Fibroblast of lung (primary cell): ENCODE data around the gene ADCY9. TPM values are rescaled to one million over a fixed set of nuclear protein-coding genes. Genes with fewer than 3 reads are reported as not detected.

Source experiments
- DNase-seq, 2 donors: peaks; one replicate each; pipeline versions ENCODE4 v3.0.0 to v3.0.0-alpha.2; 2010; ENCODE audit warnings: low read depth in 2 of 2
- H2AFZ ChIP-seq: 2 replicates; pipeline ENCODE4 v1.5.1; 2012; ENCODE audit warnings: low read length, control low read depth, inconsistent platforms
- H3K27ac ChIP-seq: 2 replicates; pipeline ENCODE4 v1.5.1; 2011; ENCODE audit warnings: low read length, control low read depth; ENCODE audit not compliant: insufficient read depth
- H3K27me3 ChIP-seq: 2 replicates; pipeline ENCODE4 v1.5.1; 2011; ENCODE audit warnings: mild to moderate bottlenecking, low read length; ENCODE audit not compliant: control insufficient read depth, insufficient read depth
- H3K36me3 ChIP-seq: 2 replicates; pipeline ENCODE4 v1.5.1; 2011; ENCODE audit warnings: low read length; ENCODE audit not compliant: control insufficient read depth, insufficient read depth
- H3K4me1 ChIP-seq: 2 replicates; pipeline ENCODE4 v1.5.1; 2011; ENCODE audit warnings: low read length; ENCODE audit not compliant: control insufficient read depth, insufficient read depth; ENCODE audit errors: extremely low read depth
- H3K4me2 ChIP-seq: 2 replicates; pipeline ENCODE4 v1.5.1; 2011; ENCODE audit warnings: low read length, control low read depth; ENCODE audit not compliant: insufficient read depth; ENCODE audit errors: extremely low read depth
- H3K4me3 ChIP-seq, 4 experiments: fragments of 200-600 bp in 1 of 4; sonication (generic) in 1 of 4; replicated peaks in 1 of 4; 2 replicates each; pipeline ENCODE4 v1.5.1; 2011 to 2016; ENCODE audit warnings: low read length in 4 of 4, low read depth in 3 of 4, mild to moderate bottlenecking in 3 of 4, control low read depth in 2 of 4, inconsistent platforms in 1 of 4, mixed read lengths in 1 of 4; ENCODE audit not compliant: insufficient read depth in 1 of 4; ENCODE audit errors: control extremely low read depth in 1 of 4
- H3K79me2 ChIP-seq: 2 replicates; pipeline ENCODE4 v1.5.1; 2012; ENCODE audit warnings: mild to moderate bottlenecking, low read length, inconsistent platforms; ENCODE audit not compliant: control insufficient read depth, insufficient read depth
- H3K9ac ChIP-seq: 2 replicates; pipeline ENCODE4 v1.5.1; 2011; ENCODE audit warnings: mild to moderate bottlenecking, low read length, control low read depth; ENCODE audit not compliant: insufficient read depth
- H3K9me3 ChIP-seq: 2 replicates; pipeline ENCODE4 v1.5.1; 2012; ENCODE audit warnings: low read depth, low read length; ENCODE audit not compliant: control insufficient read depth, insufficient read depth
- H4K20me1 ChIP-seq: 2 replicates; pipeline ENCODE4 v1.5.1; 2011; ENCODE audit warnings: low read length; ENCODE audit not compliant: control insufficient read depth, insufficient read depth; ENCODE audit errors: extremely low read depth
- CTCF ChIP-seq, 2 donors: IDR thresholded peaks in 1 of 2; conservative IDR thresholded peaks in 1 of 2; 1 replicate in 1 of 2; 2 replicates in 1 of 2; pipeline ENCODE4 v1.5.1; 2011 to 2012; ENCODE audit warnings: low read length in 2 of 2, control low read depth in 1 of 2, inconsistent platforms in 1 of 2, low read depth in 1 of 2, mild to moderate bottlenecking in 1 of 2
- EZH2 ChIP-seq: IDR thresholded peaks from 2 replicates; pipeline ENCODE4 v1.5.1; 2012; ENCODE audit warnings: low read length, control low read depth, mild to moderate bottlenecking; ENCODE audit errors: missing control alignments
- polyA plus RNA-seq, 2 donors: library from polyadenylated mRNA; depleted of rRNA in 1 of 2; stranded (reverse) in 1 of 2; unstranded in 1 of 2; fragments of >200 nt; gene quantifications; 2 replicates each; pipeline ENCODE4 v1.2.1, GENCODE V29; 2011 to 2012; ENCODE audit warnings: missing spikeins in 1 of 2
- total RNA-seq: library from RNA; depleted of rRNA; stranded (reverse); fragments of >200 nt; gene quantifications from 2 replicates; pipeline ENCODE4 v1.2.1, GENCODE V29; 2014

The ADCY9 gene
- total and polyA plus RNA-seq, 2 donors (not counting 1 experiment from before 2014, with no cell fraction given), result 22.1 to 37.0 TPM

DNA sequence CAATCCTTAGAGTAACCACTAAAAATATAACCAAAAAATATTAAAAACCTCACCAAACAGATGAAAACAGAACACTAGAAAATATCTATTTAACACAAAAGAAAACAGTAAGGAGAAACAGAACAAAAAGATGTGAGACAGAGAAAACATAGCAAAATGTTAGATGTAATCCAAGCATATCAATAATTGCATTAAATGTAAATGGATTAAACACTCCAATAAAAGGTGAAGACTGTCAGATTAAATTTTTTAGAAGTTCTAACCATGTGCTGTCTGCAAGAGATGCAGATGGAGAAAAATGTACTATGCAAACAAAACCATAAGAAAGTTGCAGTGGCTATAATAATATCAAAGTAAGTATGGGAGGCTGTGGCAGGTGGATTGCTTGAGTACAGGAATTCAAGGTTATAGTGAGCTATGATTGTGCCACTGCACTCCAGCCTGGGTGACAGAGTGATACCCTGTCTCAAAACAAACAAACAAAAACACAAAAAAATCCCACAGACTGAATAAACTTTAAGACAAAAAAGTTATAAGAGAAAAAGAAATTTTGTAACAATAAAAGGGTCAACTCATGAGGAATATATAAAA, 53.9 kb downstream of the ADCY9 start:
- H3K9me3 ChIP-seq, result no peaks in the 10 kb centered on the region
- H3K27ac ChIP-seq, result no peak overlapping the region
- H3K4me2 ChIP-seq, result no peak overlapping the region
- DNase-seq, result no peak
- no peak overlapping the region for H3K4me3 ChIP-seq
- H4K20me1 ChIP-seq, result no peaks in the 10 kb centered on the region
- peaks cover 4% of the 10 kb centered on the region for H3K79me2 ChIP-seq
- no peak overlapping the region for H2AFZ ChIP-seq
- no peaks in the 10 kb centered on the region for H3K36me3 ChIP-seq
- no peak for TF ChIP-seq CTCF (conservative IDR thresholded peaks at IDR 0.05 in 1 of 2, IDR thresholded peaks at IDR 0.05 in 1 of 2; ENCODE audit: low read depth in 1 of 2, low read length in 2 of 2)
- no peak for TF ChIP-seq EZH2
- H3K4me1 ChIP-seq, result no peaks in the 10 kb centered on the region
- no peaks in the 10 kb centered on the region for H3K27me3 ChIP-seq
- H3K9ac ChIP-seq, result no peak overlapping the region

DNA sequence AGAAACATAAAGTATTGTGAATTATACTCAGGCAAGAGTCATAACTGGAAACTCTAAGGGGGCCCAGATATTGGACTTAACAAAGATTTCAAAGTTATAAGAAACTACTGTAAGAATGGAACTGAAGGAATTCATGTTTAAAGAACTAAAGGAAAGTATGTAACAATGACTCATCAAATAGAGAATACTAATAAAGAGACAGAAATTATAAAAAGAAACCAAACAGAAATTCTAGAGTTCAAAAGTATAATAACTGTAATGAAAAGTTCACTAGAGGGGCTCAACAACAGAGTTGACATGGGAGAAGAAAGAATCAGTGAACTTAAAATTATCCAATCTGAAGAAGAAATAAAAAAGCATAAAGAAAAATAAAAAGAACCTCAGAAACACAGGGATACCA, 55.4 kb downstream of the ADCY9 start:
- H3K36me3 ChIP-seq, result no peaks in the 10 kb centered on the region
- H3K79me2 ChIP-seq, result peaks cover 4% of the 10 kb centered on the region

DNA sequence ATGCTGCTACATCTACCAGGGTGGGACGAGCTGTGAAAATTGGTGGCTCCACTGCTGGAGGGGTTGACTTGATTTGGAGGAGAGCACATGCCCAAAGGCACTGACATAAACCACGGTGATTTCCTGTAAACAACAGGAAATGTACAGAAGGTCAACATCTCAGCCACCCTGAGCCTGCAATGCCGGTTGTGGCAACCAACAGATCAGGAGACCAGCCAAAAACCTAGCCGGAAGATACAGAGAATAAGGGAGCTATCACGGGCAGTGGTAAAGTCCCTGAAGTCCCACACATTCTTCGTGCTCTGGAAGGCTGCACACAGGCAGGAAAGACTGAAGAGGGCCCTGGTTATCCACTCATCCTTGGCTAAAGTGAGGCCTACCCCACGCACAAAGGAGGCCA, 56.2 kb downstream of the ADCY9 start:
- Histone ChIP-seq H4K20me1 (no peaks in the 10 kb centered on the region), H2AFZ (no peak overlapping the region)

More for the DNA sequence above, 55.4 kb downstream of the ADCY9 start:
- Histone ChIP-seq H3K4me2 (no peak overlapping the region), H3K27ac (no peak overlapping the region), H3K4me1 (no peaks in the 10 kb centered on the region), H3K9ac (no peak overlapping the region), H2AFZ (no peak overlapping the region), H3K9me3 (no peaks in the 10 kb centered on the region), H3K4me3 (no peak overlapping the region), H3K27me3 (no peaks in the 10 kb centered on the region), H4K20me1 (no peaks in the 10 kb centered on the region)
- peak in 1 of 2 donors; percentile 36 for DNase-seq
- no peak for TF ChIP-seq EZH2
- no peak for TF ChIP-seq CTCF (conservative IDR thresholded peaks at IDR 0.05 in 1 of 2, IDR thresholded peaks at IDR 0.05 in 1 of 2; ENCODE audit: low read depth in 1 of 2, low read length in 2 of 2)

More for the DNA sequence above, 56.2 kb downstream of the ADCY9 start:
- Histone ChIP-seq H3K9me3 (no peaks in the 10 kb centered on the region), H3K4me3 (no peak overlapping the region), H3K4me2 (no peak overlapping the region), H3K27ac (no peak overlapping the region), H3K36me3 (no peaks in the 10 kb centered on the region), H3K27me3 (no peaks in the 10 kb centered on the region), H3K9ac (no peak overlapping the region), H3K4me1 (no peaks in the 10 kb centered on the region), H3K79me2 (peaks cover 4% of the 10 kb centered on the region)
- TF ChIP-seq CTCF (conservative IDR thresholded peaks at IDR 0.05 in 1 of 2, IDR thresholded peaks at IDR 0.05 in 1 of 2; ENCODE audit: low read depth in 1 of 2, low read length in 2 of 2) (no peak), EZH2 (no peak)
- DNase-seq, result no peak
